ENCODE measurements around the gene LCLAT1.

The LCLAT1 gene

DNA sequence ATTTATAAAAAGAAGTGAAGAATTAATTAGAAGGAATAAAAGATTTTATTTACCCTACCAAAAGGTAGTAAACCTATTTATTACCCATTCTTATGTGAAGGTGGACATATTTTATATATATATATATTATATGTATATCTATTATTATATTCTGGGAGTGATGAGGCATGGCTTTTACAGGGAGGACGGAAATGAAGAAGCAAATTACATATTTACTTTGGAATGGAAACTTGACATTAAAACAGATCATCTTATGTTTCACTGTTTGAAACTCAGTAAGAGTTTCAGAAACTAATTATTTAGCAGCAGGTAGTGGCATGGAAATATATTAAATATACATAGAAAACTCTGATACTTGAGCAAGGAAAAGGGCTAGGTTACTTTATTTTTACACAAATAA lies 143.4 kb downstream of the LCLAT1 start:
- H3K36me3 ChIP-seq (replicated peaks; ENCODE audit: low read depth, low read length), result no peaks in the 10 kb centered on the region
- H3K79me2 ChIP-seq (ENCODE audit: low read length), result no peaks in the 10 kb centered on the region
- no peaks in the 10 kb centered on the region for H4K20me1 ChIP-seq (ENCODE audit: insufficient read depth, low read length)
- no peaks in the 10 kb centered on the region for H3K27me3 ChIP-seq (ENCODE audit: low read depth, low read length)
- H3K4me1 ChIP-seq (ENCODE audit: low read length), result no peaks in the 10 kb centered on the region
- no peaks in the 10 kb centered on the region for H3K9me3 ChIP-seq (ENCODE audit: insufficient read depth, low read length)
- no peak overlapping the region for H3K4me3 ChIP-seq (ENCODE audit: low read length)
- H3K9ac ChIP-seq (ENCODE audit: low read length), result no peak overlapping the region
- H3K4me2 ChIP-seq (ENCODE audit: low read length), result no peak overlapping the region
- TF ChIP-seq EZH2phosphoT487 (IDR thresholded peaks at IDR 0.05; ENCODE audit: low read depth) (no peak), CTCF (IDR thresholded peaks at IDR 0.05; ENCODE audit: low read depth, low read length) (no peak)
- H2AFZ ChIP-seq (ENCODE audit: low read depth, low read length), result no peak overlapping the region
- no peak overlapping the region for H3K27ac ChIP-seq (ENCODE audit: low read length)

- Histone ChIP-seq H2AFZ (ENCODE audit: low read depth, low read length) (no peak overlapping the region), H4K20me1 (ENCODE audit: insufficient read depth, low read length) (no peaks in the 10 kb centered on the region), H3K4me3 (ENCODE audit: low read length) (no peak overlapping the region), H3K4me1 (ENCODE audit: low read length) (no peaks in the 10 kb centered on the region), H3K4me2 (ENCODE audit: low read length) (no peak overlapping the region), H3K27ac (ENCODE audit: low read length) (no peak overlapping the region), H3K9ac (ENCODE audit: low read length) (no peak overlapping the region), H3K27me3 (ENCODE audit: low read depth, low read length) (no peaks in the 10 kb centered on the region), H3K36me3 (replicated peaks; ENCODE audit: low read depth, low read length) (no peaks in the 10 kb centered on the region), H3K79me2 (ENCODE audit: low read length) (no peaks in the 10 kb centered on the region), H3K9me3 (ENCODE audit: insufficient read depth, low read length) (no peaks in the 10 kb centered on the region)
- TF ChIP-seq EZH2phosphoT487 (IDR thresholded peaks at IDR 0.05; ENCODE audit: low read depth), result no peak
- TF ChIP-seq CTCF (IDR thresholded peaks at IDR 0.05; ENCODE audit: low read depth, low read length), result no peak
These were observed 144.1 kb downstream of the LCLAT1 start for GRCh38 chr2:30591186-30591585.

GRCh38 chr2:30601375-30601774 lies 154.3 kb downstream of the LCLAT1 start:
- Histone ChIP-seq H3K36me3 (replicated peaks; ENCODE audit: low read depth, low read length) (no peaks in the 10 kb centered on the region), H4K20me1 (ENCODE audit: insufficient read depth, low read length) (no peaks in the 10 kb centered on the region), H3K79me2 (ENCODE audit: low read length) (no peaks in the 10 kb centered on the region), H3K4me3 (ENCODE audit: low read length) (no peak overlapping the region), H3K9me3 (ENCODE audit: insufficient read depth, low read length) (no peaks in the 10 kb centered on the region), H3K27ac (ENCODE audit: low read length) (no peak overlapping the region), H3K27me3 (ENCODE audit: low read depth, low read length) (no peaks in the 10 kb centered on the region), H3K4me1 (ENCODE audit: low read length) (no peaks in the 10 kb centered on the region), H3K4me2 (ENCODE audit: low read length) (no peak overlapping the region), H2AFZ (ENCODE audit: low read depth, low read length) (no peak overlapping the region), H3K9ac (ENCODE audit: low read length) (no peak overlapping the region)
- TF ChIP-seq CTCF (IDR thresholded peaks at IDR 0.05; ENCODE audit: low read depth, low read length) (no peak), EZH2phosphoT487 (IDR thresholded peaks at IDR 0.05; ENCODE audit: low read depth) (no peak)

DNA sequence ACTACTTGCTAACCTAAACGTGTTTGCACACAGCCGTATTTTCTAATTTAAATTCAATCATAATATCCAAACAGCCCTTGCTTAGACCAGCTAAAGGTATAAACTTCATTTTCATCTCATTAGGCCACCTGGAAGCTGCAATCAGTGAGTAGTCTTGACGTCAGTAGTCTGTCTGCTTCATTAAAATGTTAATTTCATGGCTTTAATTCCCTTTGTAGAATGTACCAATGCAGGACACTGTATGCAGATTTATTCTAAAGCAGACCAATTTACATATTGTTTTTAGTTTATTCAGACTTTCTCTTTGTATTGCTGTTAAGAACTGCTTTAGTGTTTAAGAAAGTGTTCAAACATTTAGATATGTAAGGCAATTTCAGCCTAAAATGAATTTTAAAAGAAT lies 158.2 kb downstream of the LCLAT1 start:
- no peak overlapping the region for H3K27ac ChIP-seq (ENCODE audit: low read length)
- no peak overlapping the region for H3K9ac ChIP-seq (ENCODE audit: low read length)
- H3K9me3 ChIP-seq (ENCODE audit: insufficient read depth, low read length), result no peaks in the 10 kb centered on the region

More for the DNA sequence above, 158.2 kb downstream of the LCLAT1 start:
- Histone ChIP-seq H4K20me1 (ENCODE audit: insufficient read depth, low read length) (no peaks in the 10 kb centered on the region), H3K4me2 (ENCODE audit: low read length) (no peak overlapping the region), H3K4me3 (ENCODE audit: low read length) (no peak overlapping the region), H3K4me1 (ENCODE audit: low read length) (peaks cover 7% of the 10 kb centered on the region), H3K79me2 (ENCODE audit: low read length) (no peaks in the 10 kb centered on the region), H3K27me3 (ENCODE audit: low read depth, low read length) (no peaks in the 10 kb centered on the region), H2AFZ (ENCODE audit: low read depth, low read length) (no peak overlapping the region), H3K36me3 (replicated peaks; ENCODE audit: low read depth, low read length) (no peaks in the 10 kb centered on the region)
- TF ChIP-seq CTCF (IDR thresholded peaks at IDR 0.05; ENCODE audit: low read depth, low read length) (no peak), EZH2phosphoT487 (IDR thresholded peaks at IDR 0.05; ENCODE audit: low read depth) (no peak)

Measured in OCI-LY3 (cell line).